Mammary epithelial cell (primary cell): ENCODE measurements around the gene NOTCH4.

Experiments used
- EZH2 ChIP-seq: IDR thresholded peaks from 2 replicates; pipeline ENCODE4 v1.6.1; 2012; ENCODE audit warnings: low read length, inconsistent platforms, borderline replicate concordance
- TF ChIP-seq, protein P1 (sequence below), 2 donors: IDR thresholded peaks in 1 of 2; conservative IDR thresholded peaks in 1 of 2; 2 replicates each; pipeline ENCODE4 v1.5.1; 2011 to 2012; ENCODE audit warnings: inconsistent platforms in 2 of 2, low read length in 2 of 2, mild to moderate bottlenecking in 2 of 2, control low read depth in 1 of 2, low read depth in 1 of 2; ENCODE audit not compliant: insufficient read depth in 1 of 2; ENCODE audit errors: extremely low read depth in 1 of 2

GRCh38 chr6:32267035-32267434, 43.2 kb upstream of the NOTCH4 start:
- TF ChIP-seq EZH2, result no peak
- TF ChIP-seq, protein P1, sequence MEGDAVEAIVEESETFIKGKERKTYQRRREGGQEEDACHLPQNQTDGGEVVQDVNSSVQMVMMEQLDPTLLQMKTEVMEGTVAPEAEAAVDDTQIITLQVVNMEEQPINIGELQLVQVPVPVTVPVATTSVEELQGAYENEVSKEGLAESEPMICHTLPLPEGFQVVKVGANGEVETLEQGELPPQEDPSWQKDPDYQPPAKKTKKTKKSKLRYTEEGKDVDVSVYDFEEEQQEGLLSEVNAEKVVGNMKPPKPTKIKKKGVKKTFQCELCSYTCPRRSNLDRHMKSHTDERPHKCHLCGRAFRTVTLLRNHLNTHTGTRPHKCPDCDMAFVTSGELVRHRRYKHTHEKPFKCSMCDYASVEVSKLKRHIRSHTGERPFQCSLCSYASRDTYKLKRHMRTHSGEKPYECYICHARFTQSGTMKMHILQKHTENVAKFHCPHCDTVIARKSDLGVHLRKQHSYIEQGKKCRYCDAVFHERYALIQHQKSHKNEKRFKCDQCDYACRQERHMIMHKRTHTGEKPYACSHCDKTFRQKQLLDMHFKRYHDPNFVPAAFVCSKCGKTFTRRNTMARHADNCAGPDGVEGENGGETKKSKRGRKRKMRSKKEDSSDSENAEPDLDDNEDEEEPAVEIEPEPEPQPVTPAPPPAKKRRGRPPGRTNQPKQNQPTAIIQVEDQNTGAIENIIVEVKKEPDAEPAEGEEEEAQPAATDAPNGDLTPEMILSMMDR (conservative IDR thresholded peaks at IDR 0.05 in 1 of 2, IDR thresholded peaks at IDR 0.05 in 1 of 2; ENCODE audit: extremely low read depth in 1 of 2, insufficient read depth in 1 of 2, low read depth in 1 of 2, low read length in 2 of 2), result no peak
